Fibroblast of villous mesenchyme (primary cell): ENCODE results near the gene ARG1. TPM values are rescaled to one million over a fixed set of nuclear protein-coding genes. Genes with fewer than 3 reads are reported as not detected.

Source experiments
- DNase-seq: peaks from one replicate; pipeline ENCODE4 v3.0.0-alpha.2; 2010; ENCODE audit warnings: low read depth
- H3K4me3 ChIP-seq: 2 replicates; pipeline ENCODE4 v1.5.1; 2011; ENCODE audit warnings: low read depth, mild to moderate bottlenecking, low read length
- CTCF ChIP-seq: IDR thresholded peaks from 2 replicates; pipeline ENCODE4 v1.5.1; 2012; ENCODE audit warnings: low read depth, mild to moderate bottlenecking, low read length; ENCODE audit not compliant: insufficient read depth
- total RNA-seq: library from RNA; depleted of rRNA; stranded (reverse); fragments of >200 nt; gene quantifications from 2 replicates; pipeline ENCODE4 v1.2.3, GENCODE V29; 2012

ARG1 gene
- total RNA-seq, 1 donor: not detected

- DNase-seq: no peak
- TF ChIP-seq CTCF: no peak
Observed at GRCh38 chr6:131547488-131547887, 25.5 kb upstream of the ARG1 start.

GRCh38 chr6:131548441-131548840 is 24.6 kb upstream of the ARG1 start:
- no peak for DNase-seq
- H3K4me3 ChIP-seq: no peak overlapping the region
- no peak for TF ChIP-seq CTCF

More at GRCh38 chr6:131547488-131547887, 25.5 kb upstream of the ARG1 start:
- no peak overlapping the region for H3K4me3 ChIP-seq

- no peak overlapping the region for H3K4me3 ChIP-seq
- no peak for DNase-seq
- TF ChIP-seq CTCF: no peak
Observed at GRCh38 chr6:131549811-131550210, 23.2 kb upstream of the ARG1 start.

GRCh38 chr6:131551902-131552301 is 21.1 kb upstream of the ARG1 start:
- H3K4me3 ChIP-seq: no peak overlapping the region
- DNase-seq: no peak
- TF ChIP-seq CTCF: no peak

- H3K4me3 ChIP-seq: no peak overlapping the region
- no peak for DNase-seq
- TF ChIP-seq CTCF: no peak
Observed at GRCh38 chr6:131552572-131552971, 20.5 kb upstream of the ARG1 start.

GRCh38 chr6:131555992-131556391 is 17.0 kb upstream of the ARG1 start:
- H3K4me3 ChIP-seq: no peak overlapping the region
- no peak for DNase-seq
- TF ChIP-seq CTCF: no peak

- H3K4me3 ChIP-seq: no peak overlapping the region
- no peak for TF ChIP-seq CTCF
- DNase-seq: no peak
Observed at GRCh38 chr6:131558922-131559321, 14.1 kb upstream of the ARG1 start.
